H1 (cell line): Measurements from ENCODE around the gene HERC4. TPM values are rescaled to one million over a fixed set of nuclear protein-coding genes. Genes with fewer than 3 reads are reported as not detected.

Experiments used
- CTCF ChIA-PET: fragments of 300-600 bp; sonication (Branson Sonifier 250); formaldehyde crosslinking; loops from one replicate; lab custom pipeline; 2021; ENCODE audit not compliant: partially characterized antibody; lab: Charles Lee
- POLR2A ChIA-PET: fragments of 300-600 bp; sonication (Branson Sonifier 250); formaldehyde crosslinking; loops from one replicate; lab custom pipeline; 2021; ENCODE audit warnings: inconsistent platforms; ENCODE audit not compliant: partially characterized antibody; lab: Charles Lee
- DNase-seq, 2 experiments: peaks; one replicate each; pipeline versions ENCODE4 v3.0.0 to v3.0.0-alpha.2; 2010 to 2022; ENCODE audit warnings: low spot score in 2 of 2, low read depth in 1 of 2, mixed read lengths in 1 of 2
- FAIRE-seq: peaks from 2 replicates; lab custom pipeline; 2011; peaks lifted over from hg19 to GRCh38; lab: Jason Lieb, UNC
- H2AFZ ChIP-seq: 2 replicates; pipeline ENCODE4 v1.8.1; 2012; ENCODE audit warnings: low read length, inconsistent platforms
- H2AK5ac ChIP-seq: 2 replicates; pipeline ENCODE4 v1.6.1; 2013; ENCODE audit warnings: low read depth, low read length
- H2BK120ac ChIP-seq: replicated peaks from 2 replicates; pipeline ENCODE3; 2013; ENCODE audit warnings: low read depth, low read length, inconsistent platforms
- H2BK12ac ChIP-seq: 2 replicates; pipeline ENCODE4 v1.6.1; 2013; ENCODE audit warnings: low read depth, low read length
- H2BK15ac ChIP-seq: 2 replicates; pipeline ENCODE4 v1.6.1; 2013; ENCODE audit warnings: low read length
- H2BK20ac ChIP-seq: 2 replicates; pipeline ENCODE4 v1.6.1; 2013; ENCODE audit warnings: low read length
- H2BK5ac ChIP-seq: 2 replicates; pipeline ENCODE4 v1.6.1; 2013; ENCODE audit warnings: low read depth, low read length
- H3K14ac ChIP-seq: 2 replicates; pipeline ENCODE4 v1.6.1; 2013; ENCODE audit warnings: inconsistent platforms; ENCODE audit not compliant: insufficient read length
- H3K18ac ChIP-seq: 2 replicates; pipeline ENCODE4 v1.6.1; 2013; ENCODE audit warnings: low read length; ENCODE audit errors: extremely low read depth
- H3K23ac ChIP-seq: 2 replicates; pipeline ENCODE4 v1.6.1; 2013; ENCODE audit warnings: inconsistent platforms; ENCODE audit not compliant: insufficient read length
- H3K23me2 ChIP-seq: 2 replicates; pipeline ENCODE4 v1.6.1; 2013; ENCODE audit warnings: low read depth, low read length
- H3K27ac ChIP-seq: 2 replicates; pipeline ENCODE4 v1.6.1; 2011; ENCODE audit warnings: low read depth, low read length, inconsistent platforms
- H3K27me3 ChIP-seq, 4 experiments: replicated peaks in 1 of 4; 1 replicate in 1 of 4; 2 replicates in 3 of 4; pipeline versions ENCODE4 v1.6.1 to v1.8.1; 2011 to 2013; ENCODE audit warnings: low read length in 3 of 4, mild to moderate bottlenecking in 3 of 4, inconsistent platforms in 2 of 4, mixed read lengths in 2 of 4, moderate library complexity in 1 of 4; ENCODE audit not compliant: control insufficient read depth in 3 of 4, insufficient read depth in 3 of 4; ENCODE audit errors: extremely low read depth in 1 of 4
- H3K36me3 ChIP-seq, 4 experiments: 2 replicates each; pipeline versions ENCODE4 v1.6.1 to v1.8.1; 2011 to 2013; ENCODE audit warnings: mild to moderate bottlenecking in 4 of 4, low read length in 3 of 4, moderate library complexity in 2 of 4, control low read depth in 1 of 4, inconsistent platforms in 1 of 4; ENCODE audit not compliant: insufficient read depth in 4 of 4, control insufficient read depth in 2 of 4
- H3K4ac ChIP-seq: replicated peaks from 2 replicates; pipeline ENCODE3; 2013; ENCODE audit warnings: low read length, low read depth, mixed read lengths, inconsistent platforms; ENCODE audit not compliant: insufficient read length
- H3K4me1 ChIP-seq, 4 experiments: replicated peaks in 1 of 4; 1 replicate in 1 of 4; 2 replicates in 3 of 4; pipeline versions ENCODE4 v1.6.1 to v1.8.1; 2011 to 2013; ENCODE audit warnings: low read length in 3 of 4, inconsistent platforms in 2 of 4, mixed read lengths in 1 of 4; ENCODE audit not compliant: insufficient read depth in 4 of 4, control insufficient read depth in 3 of 4
- H3K4me2 ChIP-seq, 2 experiments: 2 replicates each; pipeline versions ENCODE4 v1.6.1 to v1.8.1; 2011 to 2013; ENCODE audit warnings: low read depth in 2 of 2, low read length in 2 of 2, control low read depth in 1 of 2, inconsistent platforms in 1 of 2, mild to moderate bottlenecking in 1 of 2; ENCODE audit not compliant: insufficient read depth in 1 of 2
- H3K4me3 ChIP-seq, 4 experiments: fragments of 200-600, 300-600 bp in 1 of 4; sonication (generic), shearing (Covaris generic), sonication (Bioruptor Twin) in 1 of 4; 2 replicates each; pipeline versions ENCODE4 v1.5.1 to v1.8.1; 2011 to 2016; ENCODE audit warnings: low read length in 4 of 4, low read depth in 3 of 4, control low read depth in 2 of 4, inconsistent platforms in 2 of 4, mild to moderate bottlenecking in 2 of 4, mixed read lengths in 1 of 4, moderate library complexity in 1 of 4; ENCODE audit not compliant: insufficient read depth in 2 of 4; ENCODE audit errors: extremely low read depth in 1 of 4
- H3K56ac ChIP-seq: replicated peaks from 2 replicates; pipeline ENCODE3; 2013; ENCODE audit warnings: low read depth, mild to moderate bottlenecking, mixed read lengths, low read length, inconsistent platforms; ENCODE audit not compliant: insufficient read length
- H3K79me1 ChIP-seq: 2 replicates; pipeline ENCODE4 v1.6.1; 2013; ENCODE audit warnings: low read depth, low read length, control low read depth
- H3K79me2 ChIP-seq, 2 experiments: 2 replicates each; pipeline versions ENCODE4 v1.6.1 to v1.8.1; 2012 to 2013; ENCODE audit warnings: low read length in 2 of 2, mild to moderate bottlenecking in 2 of 2, inconsistent platforms in 1 of 2; ENCODE audit not compliant: insufficient read depth in 2 of 2, control insufficient read depth in 1 of 2
- H3K9ac ChIP-seq, 4 experiments: replicated peaks in 1 of 4; 1 replicate in 1 of 4; 2 replicates in 3 of 4; pipeline versions ENCODE4 v1.6.1 to v1.8.1; 2011 to 2013; ENCODE audit warnings: low read depth in 3 of 4, low read length in 3 of 4, control low read depth in 2 of 4, mild to moderate bottlenecking in 2 of 4, moderate library complexity in 2 of 4, inconsistent platforms in 1 of 4; ENCODE audit errors: extremely low read depth in 1 of 4
- H3K9me3 ChIP-seq, 2 experiments: 2 replicates each; pipeline versions ENCODE4 v1.6.1 to v1.8.1; 2012 to 2013; ENCODE audit warnings: mild to moderate bottlenecking in 2 of 2, moderate library complexity in 2 of 2, control low read depth in 1 of 2, inconsistent platforms in 1 of 2, low read depth in 1 of 2, low read length in 1 of 2, mixed read lengths in 1 of 2; ENCODE audit not compliant: insufficient read depth in 2 of 2
- H4K20me1 ChIP-seq, 2 experiments: replicated peaks in 1 of 2; 2 replicates each; pipeline versions ENCODE3 to v1.8.1; 2011 to 2013; ENCODE audit warnings: inconsistent platforms in 2 of 2, low read length in 2 of 2, mild to moderate bottlenecking in 1 of 2; ENCODE audit not compliant: insufficient read depth in 2 of 2, control insufficient read depth in 1 of 2
- H4K5ac ChIP-seq: 2 replicates; pipeline ENCODE4 v1.6.1; 2013; ENCODE audit warnings: low read length, low read depth, mixed read lengths, inconsistent platforms; ENCODE audit not compliant: insufficient read length
- H4K8ac ChIP-seq: 2 replicates; pipeline ENCODE4 v1.8.0; 2013; ENCODE audit warnings: mild to moderate bottlenecking, moderate library complexity, low read length, inconsistent platforms; ENCODE audit not compliant: insufficient read depth; ENCODE audit errors: extremely low read depth
- H4K91ac ChIP-seq: replicated peaks from 2 replicates; pipeline ENCODE3; 2013; ENCODE audit warnings: low read length, mixed read lengths, inconsistent platforms; ENCODE audit not compliant: insufficient read length
- BRCA1 ChIP-seq: IDR thresholded peaks from 2 replicates; pipeline ENCODE4 v1.6.1; 2012; ENCODE audit warnings: low read depth, low read length, improper control_type of control experiment
- CREB1 ChIP-seq: IDR thresholded peaks from 2 replicates; pipeline ENCODE4 v1.6.1; 2012; ENCODE audit warnings: inconsistent platforms
- GTF2F1 ChIP-seq: IDR thresholded peaks from 2 replicates; pipeline ENCODE4 v1.6.1; 2012; ENCODE audit warnings: low read depth, low read length, improper control_type of control experiment, borderline replicate concordance
- NANOG ChIP-seq: IDR thresholded peaks from 2 replicates; pipeline ENCODE4 v1.6.1; 2011; ENCODE audit warnings: low read length, low read depth, mild to moderate bottlenecking, inconsistent platforms; ENCODE audit not compliant: insufficient read depth, poor library complexity, severe bottlenecking
- SP4 ChIP-seq: IDR thresholded peaks from 2 replicates; pipeline ENCODE4 v1.6.1; 2012; ENCODE audit warnings: low read length, inconsistent platforms
- WGBS, 2 experiments: shearing (Covaris generic) in 1 of 2; methylation state at CpG; one replicate each; pipeline versions ENCODE4 v1.1.6 to v1.1.7; 2013 to 2015; ENCODE audit warnings: low lambda C conversion rate in 2 of 2, mixed read lengths in 2 of 2, inconsistent platforms in 1 of 2, low coverage in 1 of 2, missing lambda C conversion rate in 1 of 2; ENCODE audit not compliant: insufficient replicate concordance in 2 of 2, insufficient coverage in 1 of 2, insufficient read length in 1 of 2; ENCODE audit errors: extremely low coverage in 1 of 2, missing lambda C conversion rate in 1 of 2; 5-methylcytosine and 5-hydroxymethylcytosine counted together
- polyA plus RNA-seq, 7 experiments: library from polyadenylated mRNA; depleted of rRNA in 3 of 7; stranded (reverse) in 5 of 7; unstranded in 2 of 7; fragments of >200 nt in 5 of 7; fragments of 200-250 nt in 2 of 7; gene quantifications; 1 replicate in 5 of 7; 2 replicates in 1 of 7; 4 replicates in 1 of 7; pipeline versions ENCODE4 v1.2.1 to v1.2.3, GENCODE V29; 2011 to 2013; ENCODE audit warnings: missing spikeins in 2 of 7, mixed read lengths in 2 of 7
- total RNA-seq: library from RNA; stranded (reverse); fragmentation: NEBNext Ultra II Directional; extraction: Animal tissue kit (Norgen Biotek cat#: 25700); gene quantifications from 2 replicates; pipeline ENCODE4 v1.2.1, GENCODE V29; 2021

Gene HERC4
- total and polyA plus RNA-seq, 2 of the 8 experiments (the other 6 are each of a cell fraction or from before 2014, with no cell fraction given): 7.5 to 44.0 TPM

- H4K20me1 ChIP-seq: no peaks in the 10 kb centered on the region
- no peak overlapping the region for H4K91ac ChIP-seq
- H4K8ac ChIP-seq: no peak overlapping the region
- H3K4me1 ChIP-seq: 0 out of 7 replicates have a peak, but pooled peaks cover 0 to 2% (median 0%) of the 10 kb centered on the region in 4 experiments
- no peak overlapping the region for H3K27ac ChIP-seq
- H3K14ac ChIP-seq: no peak overlapping the region
- ChIA-PET CTCF (interaction anchor here (1.2 kb wide), 1 partner anchor 20 kb away, joined by 5 read pairs; no protein-coding TSS in a partner anchor), POLR2A (no interaction called here)
- peaks cover 0 to 8% (median 2%) of the 10 kb centered on the region in 4 experiments; a peak in 1 of 8 replicates for H3K36me3 ChIP-seq
- H2BK12ac ChIP-seq: no peak overlapping the region
- H3K9ac ChIP-seq: no peak overlapping the region
- H3K23ac ChIP-seq: no peak overlapping the region
- no peak overlapping the region for H3K4me2 ChIP-seq
- H2BK120ac ChIP-seq: no peak overlapping the region
- no peak overlapping the region for H3K56ac ChIP-seq
- 87% methylated on average over 1 of the region's 1 CpG; no CpG with 5 or more reads in 1 of the 2 experiments for WGBS, 2 experiments
- H2AK5ac ChIP-seq: no peak overlapping the region
- H2BK20ac ChIP-seq: no peak overlapping the region
- no peaks in the 10 kb centered on the region for H3K79me2 ChIP-seq
- no peak for DNase-seq
- no peak overlapping the region for H3K18ac ChIP-seq
- FAIRE-seq: no peak
- no peaks in the 10 kb centered on the region for H3K23me2 ChIP-seq
- no peaks in the 10 kb centered on the region for H3K27me3 ChIP-seq
- H3K9me3 ChIP-seq: no peaks in the 10 kb centered on the region
- H2AFZ ChIP-seq: no peak overlapping the region
- H2BK15ac ChIP-seq: no peak overlapping the region
- H3K79me1 ChIP-seq: no peaks in the 10 kb centered on the region
- no peak overlapping the region for H2BK5ac ChIP-seq
- H4K5ac ChIP-seq: no peak overlapping the region
- H3K4ac ChIP-seq: no peak overlapping the region
- H3K4me3 ChIP-seq: no peak overlapping the region
- TF ChIP-seq GTF2F1 (no peak), CREB1 (no peak), BRCA1 (no peak), SP4 (no peak), NANOG (no peak)
These were observed 73.5 kb downstream of the HERC4 start for GRCh38 chr10:68001539-68001938.
